Fibroblast of lung (primary cell): ENCODE data around the gene BRD7. TPM values are rescaled to one million over a fixed set of nuclear protein-coding genes. Genes with fewer than 3 reads are reported as not detected.

Source experiments
- DNase-seq, 2 donors: peaks; one replicate each; pipeline versions ENCODE4 v3.0.0 to v3.0.0-alpha.2; 2010; ENCODE audit warnings: low read depth in 2 of 2
- H2AFZ ChIP-seq: 2 replicates; pipeline ENCODE4 v1.5.1; 2012; ENCODE audit warnings: low read length, control low read depth, inconsistent platforms
- H3K27ac ChIP-seq: 2 replicates; pipeline ENCODE4 v1.5.1; 2011; ENCODE audit warnings: low read length, control low read depth; ENCODE audit not compliant: insufficient read depth
- H3K27me3 ChIP-seq: 2 replicates; pipeline ENCODE4 v1.5.1; 2011; ENCODE audit warnings: mild to moderate bottlenecking, low read length; ENCODE audit not compliant: control insufficient read depth, insufficient read depth
- H3K36me3 ChIP-seq: 2 replicates; pipeline ENCODE4 v1.5.1; 2011; ENCODE audit warnings: low read length; ENCODE audit not compliant: control insufficient read depth, insufficient read depth
- H3K4me1 ChIP-seq: 2 replicates; pipeline ENCODE4 v1.5.1; 2011; ENCODE audit warnings: low read length; ENCODE audit not compliant: control insufficient read depth, insufficient read depth; ENCODE audit errors: extremely low read depth
- H3K4me2 ChIP-seq: 2 replicates; pipeline ENCODE4 v1.5.1; 2011; ENCODE audit warnings: low read length, control low read depth; ENCODE audit not compliant: insufficient read depth; ENCODE audit errors: extremely low read depth
- H3K4me3 ChIP-seq, 4 experiments: fragments of 200-600 bp in 1 of 4; sonication (generic) in 1 of 4; replicated peaks in 1 of 4; 2 replicates each; pipeline ENCODE4 v1.5.1; 2011 to 2016; ENCODE audit warnings: low read length in 4 of 4, low read depth in 3 of 4, mild to moderate bottlenecking in 3 of 4, control low read depth in 2 of 4, inconsistent platforms in 1 of 4, mixed read lengths in 1 of 4; ENCODE audit not compliant: insufficient read depth in 1 of 4; ENCODE audit errors: control extremely low read depth in 1 of 4
- H3K79me2 ChIP-seq: 2 replicates; pipeline ENCODE4 v1.5.1; 2012; ENCODE audit warnings: mild to moderate bottlenecking, low read length, inconsistent platforms; ENCODE audit not compliant: control insufficient read depth, insufficient read depth
- H3K9ac ChIP-seq: 2 replicates; pipeline ENCODE4 v1.5.1; 2011; ENCODE audit warnings: mild to moderate bottlenecking, low read length, control low read depth; ENCODE audit not compliant: insufficient read depth
- H3K9me3 ChIP-seq: 2 replicates; pipeline ENCODE4 v1.5.1; 2012; ENCODE audit warnings: low read depth, low read length; ENCODE audit not compliant: control insufficient read depth, insufficient read depth
- H4K20me1 ChIP-seq: 2 replicates; pipeline ENCODE4 v1.5.1; 2011; ENCODE audit warnings: low read length; ENCODE audit not compliant: control insufficient read depth, insufficient read depth; ENCODE audit errors: extremely low read depth
- CTCF ChIP-seq, 2 donors: IDR thresholded peaks in 1 of 2; conservative IDR thresholded peaks in 1 of 2; 1 replicate in 1 of 2; 2 replicates in 1 of 2; pipeline ENCODE4 v1.5.1; 2011 to 2012; ENCODE audit warnings: low read length in 2 of 2, control low read depth in 1 of 2, inconsistent platforms in 1 of 2, low read depth in 1 of 2, mild to moderate bottlenecking in 1 of 2
- EZH2 ChIP-seq: IDR thresholded peaks from 2 replicates; pipeline ENCODE4 v1.5.1; 2012; ENCODE audit warnings: low read length, control low read depth, mild to moderate bottlenecking; ENCODE audit errors: missing control alignments
- polyA plus RNA-seq, 2 donors: library from polyadenylated mRNA; depleted of rRNA in 1 of 2; stranded (reverse) in 1 of 2; unstranded in 1 of 2; fragments of >200 nt; gene quantifications; 2 replicates each; pipeline ENCODE4 v1.2.1, GENCODE V29; 2011 to 2012; ENCODE audit warnings: missing spikeins in 1 of 2
- total RNA-seq: library from RNA; depleted of rRNA; stranded (reverse); fragments of >200 nt; gene quantifications from 2 replicates; pipeline ENCODE4 v1.2.1, GENCODE V29; 2014

Gene BRD7
- total and polyA plus RNA-seq, 2 donors (not counting 1 experiment from before 2014, with no cell fraction given), result 50.0 to 51.5 TPM

- peak in 1 of 2 donors; percentile 53 for DNase-seq
- Histone ChIP-seq H3K27me3 (no peaks in the 10 kb centered on the region), H4K20me1 (no peaks in the 10 kb centered on the region), H3K4me3 (no peak overlapping the region), H3K27ac (no peak overlapping the region), H2AFZ (no peak overlapping the region), H3K9me3 (no peaks in the 10 kb centered on the region), H3K79me2 (peaks cover 2% of the 10 kb centered on the region), H3K4me1 (no peaks in the 10 kb centered on the region), H3K36me3 (peaks cover 7% of the 10 kb centered on the region), H3K9ac (no peak overlapping the region), H3K4me2 (no peak overlapping the region)
- TF ChIP-seq EZH2 (no peak), CTCF (conservative IDR thresholded peaks at IDR 0.05 in 1 of 2, IDR thresholded peaks at IDR 0.05 in 1 of 2; ENCODE audit: low read depth in 1 of 2, low read length in 2 of 2) (peak; percentile 33 to 57)
These were observed 13.9 kb downstream of the BRD7 start for GRCh38 chr16:50354629-50355456.

DNA sequence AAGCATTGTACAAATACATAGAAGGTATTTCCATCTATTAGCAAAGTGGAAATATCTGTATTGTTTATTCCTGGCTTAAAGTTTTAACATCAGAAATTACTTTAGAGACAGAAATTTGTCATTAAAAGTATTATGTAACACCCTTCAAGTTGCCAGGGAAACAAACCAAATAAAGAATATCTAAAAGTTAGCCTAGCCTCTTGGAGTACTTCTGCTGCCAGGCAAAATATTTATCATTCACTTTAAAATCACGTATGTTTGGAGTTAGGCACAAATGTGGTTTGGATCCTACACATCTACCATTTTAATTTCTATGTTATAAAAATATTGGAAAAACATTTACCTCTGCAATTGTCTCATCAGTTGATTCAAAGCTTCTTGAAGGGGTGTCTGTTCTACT lies 14.7 kb downstream of the BRD7 start:
- peaks cover 9% of the 10 kb centered on the region for H3K36me3 ChIP-seq
- H3K79me2 ChIP-seq, result no peaks in the 10 kb centered on the region
- H3K9ac ChIP-seq, result no peak overlapping the region
- TF ChIP-seq EZH2, result no peak
- no peak for TF ChIP-seq CTCF (conservative IDR thresholded peaks at IDR 0.05 in 1 of 2, IDR thresholded peaks at IDR 0.05 in 1 of 2; ENCODE audit: low read depth in 1 of 2, low read length in 2 of 2)
- H3K4me2 ChIP-seq, result no peak overlapping the region
- no peaks in the 10 kb centered on the region for H3K4me1 ChIP-seq
- H3K27ac ChIP-seq, result no peak overlapping the region
- H3K9me3 ChIP-seq, result no peaks in the 10 kb centered on the region
- no peak overlapping the region for H2AFZ ChIP-seq
- no peaks in the 10 kb centered on the region for H4K20me1 ChIP-seq
- no peak for DNase-seq
- H3K4me3 ChIP-seq, result no peak overlapping the region
- no peaks in the 10 kb centered on the region for H3K27me3 ChIP-seq

GRCh38 chr16:50351952-50352351 lies 16.8 kb downstream of the BRD7 start:
- Histone ChIP-seq H3K4me1 (no peaks in the 10 kb centered on the region), H3K9me3 (no peaks in the 10 kb centered on the region), H4K20me1 (no peaks in the 10 kb centered on the region), H3K27me3 (no peaks in the 10 kb centered on the region), H3K36me3 (peaks cover 9% of the 10 kb centered on the region), H2AFZ (no peak overlapping the region), H3K4me2 (no peak overlapping the region), H3K79me2 (no peaks in the 10 kb centered on the region), H3K9ac (no peak overlapping the region), H3K27ac (no peak overlapping the region), H3K4me3 (no peak overlapping the region)
- DNase-seq, result no peak
- TF ChIP-seq EZH2, result no peak
- TF ChIP-seq CTCF (conservative IDR thresholded peaks at IDR 0.05 in 1 of 2, IDR thresholded peaks at IDR 0.05 in 1 of 2; ENCODE audit: low read depth in 1 of 2, low read length in 2 of 2), result no peak
